ENCODE measurements around the gene RFC4. TPM values are rescaled to one million over a fixed set of nuclear protein-coding genes. Genes with fewer than 3 reads are reported as not detected.

The RFC4 gene
- total and polyA plus RNA-seq, 2 of the 8 experiments (the other 6 are each of a cell fraction or from before 2014, with no cell fraction given) = 21.8 to 86.9 TPM

GRCh38 chr3:186754006-186754405 is 52.3 kb downstream of the RFC4 start (continued):
- TF ChIP-seq SP4 (IDR thresholded peaks at IDR 0.05; ENCODE audit: low read length) (no peak), CHD2 (IDR thresholded peaks at IDR 0.05; ENCODE audit: low read length) (no peak), SP2 (IDR thresholded peaks at IDR 0.05; ENCODE audit: low read length) (no peak), TAF7 (optimal IDR thresholded peaks at IDR 0.05; ENCODE audit: borderline replicate concordance, low read depth, low read length) (no peak)

All from H1 (cell line).